OCI-LY7 (cell line): Measurements from ENCODE around the gene DNMT3A. TPM values are rescaled to one million over a fixed set of nuclear protein-coding genes. Genes with fewer than 3 reads are reported as not detected.
"Not testable (repeated sequence)": the region's sequence is repeated elsewhere in the genome, so short reads cannot be mapped to it uniquely, and the experiment has no call there.

Experiments used
- BruUV-seq: library from RNA; stranded (reverse); fragments of 400-500 nt; replicated peaks from 2 replicates; lab custom pipeline; 2021; lab: Mats Ljungman, UMichigan
- CTCF ChIA-PET: fragments of 300-600 bp; sonication (Branson Sonifier 250); formaldehyde crosslinking; loops from one replicate; lab custom pipeline; 2022; ENCODE audit warnings: antibody characterized with exemption; ENCODE audit not compliant: unreplicated experiment; lab: Charles Lee
- POLR2A ChIA-PET: fragments of 300-600 bp; sonication (Branson Sonifier 250); formaldehyde crosslinking; loops from one replicate; lab custom pipeline; 2022; ENCODE audit warnings: antibody characterized with exemption; lab: Charles Lee
- DNase-seq: peaks from one replicate; pipeline ENCODE4 v3.0.0-alpha.2; 2015; ENCODE audit warnings: low spot score
- H2AFZ ChIP-seq: fragments of 200-600 bp; sonication (generic), shearing (Covaris generic); 2 replicates; pipeline ENCODE4 v1.6.1; 2014; ENCODE audit warnings: mild to moderate bottlenecking, antibody characterized with exemption, low read length, moderate library complexity
- H3K27ac ChIP-seq: fragments of 200-600 bp; sonication (generic); 2 replicates; pipeline ENCODE4 v1.5.1; 2014; ENCODE audit warnings: mixed run types, low read depth, mild to moderate bottlenecking, moderate library complexity, low read length, inconsistent platforms; ENCODE audit not compliant: poor library complexity, severe bottlenecking
- H3K36me3 ChIP-seq: fragments of 200-600 bp; sonication (generic); 2 replicates; pipeline ENCODE4 v1.6.1; 2014; ENCODE audit warnings: mild to moderate bottlenecking, antibody characterized with exemption, low read length, moderate library complexity, mixed read lengths; ENCODE audit not compliant: insufficient read depth
- H3K4me1 ChIP-seq: fragments of 200-600 bp; sonication (generic); 2 replicates; pipeline ENCODE4 v1.5.1; 2014; ENCODE audit warnings: mild to moderate bottlenecking, low read length; ENCODE audit not compliant: insufficient read depth, poor library complexity, severe bottlenecking
- H3K4me2 ChIP-seq: fragments of 200-600 bp; sonication (generic); 2 replicates; pipeline ENCODE4 v1.6.1; 2014; ENCODE audit warnings: mild to moderate bottlenecking, low read length
- H3K4me3 ChIP-seq: fragments of 200-600 bp; sonication (generic); 2 replicates; pipeline ENCODE4 v1.5.1; 2014; ENCODE audit warnings: mild to moderate bottlenecking, low read depth, low read length; ENCODE audit not compliant: poor library complexity, severe bottlenecking
- H3K79me2 ChIP-seq: fragments of 200-600 bp; sonication (generic); 2 replicates; pipeline ENCODE4 v1.6.1; 2016; ENCODE audit warnings: low read depth, mild to moderate bottlenecking, low read length, moderate library complexity, mixed read lengths; ENCODE audit not compliant: insufficient read depth
- H3K9me2 ChIP-seq: fragments of 200-600 bp; sonication (generic); 2 replicates; pipeline ENCODE4 v1.6.1; 2016; ENCODE audit warnings: mild to moderate bottlenecking, low read length, mixed read lengths; ENCODE audit not compliant: insufficient read depth
- H3K9me3 ChIP-seq: fragments of 200-600 bp; sonication (generic); 2 replicates; pipeline ENCODE4 v1.6.1; 2014; ENCODE audit warnings: mild to moderate bottlenecking, mixed run types, low read length, mixed read lengths
- H4K20me1 ChIP-seq: fragments of 200-600 bp; sonication (generic); 2 replicates; pipeline ENCODE4 v1.6.1; 2014; ENCODE audit warnings: mild to moderate bottlenecking, antibody characterized with exemption, low read length, moderate library complexity, mixed read lengths; ENCODE audit not compliant: insufficient read depth
- CTCF ChIP-seq: fragments of 200-600 bp; sonication (generic); conservative IDR thresholded peaks from 2 replicates; pipeline ENCODE4 v1.5.1; 2014; ENCODE audit warnings: mild to moderate bottlenecking, antibody characterized with exemption, low read length, moderate library complexity, mixed read lengths
- EZH2phosphoT487 ChIP-seq: fragments of 200-600 bp; sonication (generic); IDR thresholded peaks from 2 replicates; pipeline ENCODE4 v1.6.1; 2018; ENCODE audit warnings: low read depth, borderline replicate concordance, mild to moderate bottlenecking, mixed run types, antibody characterized with exemption, low read length, moderate library complexity, mixed read lengths
- intact Hi-C: fragments of 100-400 bp; cut with micrococcal nuclease; formaldehyde crosslinking; loops from one replicate; pipeline ENCODE4 v1.10.0; 2022; ENCODE audit not compliant: unreplicated experiment
- total RNA-seq, 2 experiments: library from RNA; depleted of rRNA in 1 of 2; stranded (reverse); fragments of >200 nt in 1 of 2; shearing (Covaris generic) in 1 of 2; gene quantifications; 2 replicates each; pipeline ENCODE4 v1.2.3, GENCODE V29; 2014 to 2022

DNMT3A gene
- total RNA-seq, 2 experiments from 2014 or later = 2.8 to 7.3 TPM

- no peak overlapping the region for H2AFZ ChIP-seq
- CTCF ChIA-PET = no interaction called here
- intact Hi-C loops = no loop called here
Measured at GRCh38 chr2:25213229-25213628, 128.5 kb downstream of the DNMT3A start.

GRCh38 chr2:25210923-25211322 lies 130.8 kb downstream of the DNMT3A start:
- H3K79me2 ChIP-seq, H3K27ac ChIP-seq, H2AFZ ChIP-seq, CTCF ChIA-PET, DNase-seq, BruUV-seq, H3K9me2 ChIP-seq, H3K4me2 ChIP-seq, H3K36me3 ChIP-seq, H3K9me3 ChIP-seq, H3K4me3 ChIP-seq: not testable (repeated sequence)
- intact Hi-C loops = loop anchor here (1.0 to 2.0 kb wide), 2 partner anchors 90 to 356 kb away; no protein-coding TSS in a partner anchor
- 0 out of 2 replicates have a peak, but pooled peaks cover 12% of the 10 kb centered on the region for H4K20me1 ChIP-seq
- POLR2A ChIA-PET = interaction anchor here (0.7 kb wide), 1 partner anchor 29 kb away, joined by 4 read pairs; no protein-coding TSS in a partner anchor
- H3K4me1 ChIP-seq = peaks cover 19% of the 10 kb centered on the region

More at GRCh38 chr2:25213229-25213628, 128.5 kb downstream of the DNMT3A start:
- H3K36me3 ChIP-seq = no peaks in the 10 kb centered on the region
- BruUV-seq = no TSS peak
- no peak overlapping the region for H3K4me2 ChIP-seq
- no peaks in the 10 kb centered on the region for H3K79me2 ChIP-seq
- H3K9me2 ChIP-seq = no peaks in the 10 kb centered on the region
- TF ChIP-seq CTCF (no peak), EZH2phosphoT487 (no peak)
- no peak for DNase-seq
- no peak overlapping the region for H3K4me3 ChIP-seq
- peaks cover 19% of the 10 kb centered on the region for H3K4me1 ChIP-seq
- no peak overlapping the region for H3K27ac ChIP-seq
- no peaks in the 10 kb centered on the region for H3K9me3 ChIP-seq
- POLR2A ChIA-PET = no interaction called here
- 0 out of 2 replicates have a peak, but pooled peaks cover 9% of the 10 kb centered on the region for H4K20me1 ChIP-seq

- CTCF ChIA-PET = no interaction called here
- Histone ChIP-seq H4K20me1 (0 out of 2 replicates have a peak, but pooled peaks cover 12% of the 10 kb centered on the region), H3K27ac (no peak overlapping the region), H3K9me3 (no peaks in the 10 kb centered on the region), H3K4me1 (peaks cover 19% of the 10 kb centered on the region), H3K9me2 (no peaks in the 10 kb centered on the region), H3K4me3 (no peak overlapping the region), H2AFZ (no peak overlapping the region), H3K79me2 (no peaks in the 10 kb centered on the region), H3K4me2 (no peak overlapping the region), H3K36me3 (no peaks in the 10 kb centered on the region)
- BruUV-seq = no TSS peak
- TF ChIP-seq CTCF (no peak), EZH2phosphoT487 (no peak)
- POLR2A ChIA-PET = no interaction called here
- no peak for DNase-seq
- intact Hi-C loops = no loop called here
Measured at GRCh38 chr2:25207078-25207545, 134.6 kb downstream of the DNMT3A start.
